K562 (cell line): ENCODE results near the gene IL20. TPM values are rescaled to one million over a fixed set of nuclear protein-coding genes. Genes with fewer than 3 reads are reported as not detected.

Source experiments
- ATAC-seq: fragments of 200-7000 bp; cut with Tn5 transposase; 3 replicates; pipeline ENCODE4 v1.9.1; 2020; ENCODE audit warnings: moderate library complexity
- BruUV-seq: library from RNA; stranded (reverse); fragments of 400-500 nt; replicated peaks from 2 replicates; lab custom pipeline; 2021; lab: Mats Ljungman, UMichigan
- CTCF ChIA-PET: fragments of 300-600 bp; formaldehyde crosslinking; extraction: SDS; loops from one replicate; lab custom pipeline; 2021; ENCODE audit warnings: low intra/inter-chr PET ratio; lab: Yijun Ruan, JAX
- POLR2A ChIA-PET: fragments of 300-600, 350-650 bp; sonication (Branson Sonifier 250); formaldehyde crosslinking; extraction: SDS; loops from one replicate; lab custom pipeline; 2021; ENCODE audit warnings: antibody characterized with exemption, inconsistent platforms; lab: Yijun Ruan, JAX
- DNase-seq, 4 experiments: peaks; one replicate each; pipeline versions ENCODE4 v3.0.0 to v3.0.0-alpha.2; 2011 to 2018; ENCODE audit warnings: low spot score in 3 of 4, mixed read lengths in 3 of 4; ENCODE audit errors: extremely low read depth in 1 of 4
- FAIRE-seq: peaks from 2 replicates; lab custom pipeline; 2011; peaks lifted over from hg19 to GRCh38; lab: Jason Lieb, UNC
- H2AFZ ChIP-seq: 2 replicates; pipeline ENCODE4 v1.6.0; 2011; ENCODE audit warnings: low read depth, low read length, control low read depth, inconsistent platforms
- H3K27ac ChIP-seq: fragments of 200-600 bp; 3 replicates; pipeline ENCODE4 v1.8.0; 2011; ENCODE audit warnings: low read depth, mild to moderate bottlenecking, control low read depth, inconsistent platforms, low read length, moderate library complexity, mixed read lengths; ENCODE audit errors: extremely low read depth
- H3K27me3 ChIP-seq, 2 experiments: fragments of 300-600 bp in 1 of 2; 2 replicates in 1 of 2; 3 replicates in 1 of 2; pipeline versions ENCODE4 v1.6.0 to v1.8.0; 2011; ENCODE audit warnings: inconsistent platforms in 2 of 2, low read length in 2 of 2, mild to moderate bottlenecking in 1 of 2, mixed read lengths in 1 of 2, moderate library complexity in 1 of 2; ENCODE audit not compliant: control insufficient read depth in 2 of 2, insufficient read depth in 2 of 2
- H3K36me3 ChIP-seq: fragments of 300-600 bp; 3 replicates; pipeline ENCODE4 v1.8.0; 2011; ENCODE audit warnings: mild to moderate bottlenecking, low read length, inconsistent platforms; ENCODE audit not compliant: control insufficient read depth, insufficient read depth
- H3K4me1 ChIP-seq, 2 experiments: fragments of 200-600 bp in 1 of 2; replicated peaks in 1 of 2; 2 replicates in 1 of 2; 3 replicates in 1 of 2; pipeline versions ENCODE4 v1.5.1 to v1.8.0; 2011; ENCODE audit warnings: inconsistent platforms in 2 of 2, low read length in 2 of 2, mild to moderate bottlenecking in 1 of 2, mixed read lengths in 1 of 2, moderate library complexity in 1 of 2; ENCODE audit not compliant: control insufficient read depth in 2 of 2, insufficient read depth in 2 of 2
- H3K4me2 ChIP-seq: 2 replicates; pipeline ENCODE4 v1.6.1; 2011; ENCODE audit warnings: low read length, control low read depth, inconsistent platforms, mixed read lengths; ENCODE audit not compliant: insufficient read depth
- H3K4me3 ChIP-seq: fragments of 200-600 bp; sonication (generic), shearing (Covaris generic); 2 replicates; pipeline ENCODE4 v1.5.1; 2016; ENCODE audit warnings: control low read depth, inconsistent platforms
- H3K79me2 ChIP-seq: fragments of 200-600 bp; 3 replicates; pipeline ENCODE4 v1.8.0; 2011; ENCODE audit warnings: low read length, inconsistent platforms; ENCODE audit not compliant: control insufficient read depth, insufficient read depth
- H3K9ac ChIP-seq, 2 experiments: 2 replicates each; pipeline versions ENCODE4 v1.6.0 to v1.6.1; 2011; ENCODE audit warnings: low read depth in 2 of 2, low read length in 2 of 2, control low read depth in 1 of 2, inconsistent platforms in 1 of 2, mild to moderate bottlenecking in 1 of 2, mixed read lengths in 1 of 2; ENCODE audit not compliant: insufficient read depth in 1 of 2
- H3K9me1 ChIP-seq: one replicate; pipeline ENCODE4 v1.6.0; 2011; ENCODE audit warnings: inconsistent platforms, mild to moderate bottlenecking, low read length, moderate library complexity; ENCODE audit not compliant: control insufficient read depth, insufficient read depth
- H3K9me3 ChIP-seq: replicated peaks from 2 replicates; pipeline ENCODE4 v1.5.1; 2011; ENCODE audit warnings: low read depth, low read length, inconsistent platforms; ENCODE audit not compliant: control insufficient read depth, insufficient read depth
- H4K20me1 ChIP-seq: replicated peaks from 2 replicates; pipeline ENCODE4 v1.6.1; 2011; ENCODE audit warnings: low read length, inconsistent platforms, mixed read lengths; ENCODE audit not compliant: control insufficient read depth, insufficient read depth
- ARID1B ChIP-seq: fragments of 450-650 bp; IDR thresholded peaks from 2 replicates; pipeline ENCODE4 v1.6.1; 2016; ENCODE audit warnings: antibody characterized with exemption, mild to moderate bottlenecking, inconsistent platforms
- ATF1 ChIP-seq, 2 experiments: fragments of 450-650 bp in 1 of 2; IDR thresholded peaks; 2 replicates each; pipeline ENCODE4 v1.6.1; 2016; ENCODE audit warnings: missing compliant biosample characterization in 1 of 2, missing genetic modification characterization in 1 of 2
- CBX3 ChIP-seq, 2 experiments: IDR thresholded peaks; 1 replicate in 1 of 2; 2 replicates in 1 of 2; pipeline ENCODE4 v1.6.1; 2012; ENCODE audit warnings: inconsistent platforms in 2 of 2, low read length in 2 of 2, borderline replicate concordance in 1 of 2, control low read depth in 1 of 2
- CHD1 ChIP-seq: fragments of 200-600 bp; sonication (generic); IDR thresholded peaks from one replicate; pipeline ENCODE4 v1.6.1; 2012; ENCODE audit warnings: mild to moderate bottlenecking, moderate library complexity, low read length, inconsistent platforms
- EP300 ChIP-seq: IDR thresholded peaks from 2 replicates; pipeline ENCODE4 v1.6.1; 2012; ENCODE audit warnings: low read length, improper control_type of control experiment
- GABPA ChIP-seq: fragments of 200-800 bp; sonication (Bioruptor generic); conservative IDR thresholded peaks from 2 replicates; pipeline ENCODE4 v1.6.1; 2016; ENCODE audit warnings: low read depth, missing genetic modification characterization, missing compliant biosample characterization
- GABPB2 ChIP-seq: fragments of 250-450 bp; sonication (Bioruptor Pico); conservative IDR thresholded peaks from 2 replicates; pipeline ENCODE4 v1.5.1; 2021; ENCODE audit warnings: mild to moderate bottlenecking
- NFATC3 ChIP-seq: fragments of 450-650 bp; IDR thresholded peaks from 2 replicates; pipeline ENCODE4 v1.6.1; 2017; ENCODE audit warnings: mild to moderate bottlenecking
- NR2C1 ChIP-seq, 2 experiments: fragments of 450-650 bp; IDR thresholded peaks; 2 replicates each; pipeline ENCODE4 v1.6.1; 2017; ENCODE audit warnings: mild to moderate bottlenecking in 2 of 2, antibody characterized with exemption in 1 of 2, inconsistent platforms in 1 of 2, missing compliant biosample characterization in 1 of 2, missing genetic modification characterization in 1 of 2
- RBBP5 ChIP-seq: fragments of 200-600 bp; sonication (generic); IDR thresholded peaks from 2 replicates; pipeline ENCODE4 v1.6.1; 2012; ENCODE audit warnings: borderline replicate concordance, mild to moderate bottlenecking, low read length, control low read depth, inconsistent platforms; ENCODE audit not compliant: insufficient read depth, poor library complexity, severe bottlenecking
- RCOR1 ChIP-seq, 2 experiments: IDR thresholded peaks; 2 replicates each; pipeline ENCODE4 v1.6.1; 2012; ENCODE audit warnings: low read depth in 2 of 2, low read length in 2 of 2, borderline replicate concordance in 1 of 2, improper control_type of control experiment in 1 of 2
- YBX1 ChIP-seq: fragments of 450-650 bp; IDR thresholded peaks from 2 replicates; pipeline ENCODE4 v1.7.1; 2016; ENCODE audit warnings: mild to moderate bottlenecking
- ZEB2 ChIP-seq: fragments of 450-650 bp; IDR thresholded peaks from 2 replicates; pipeline ENCODE4 v1.6.1; 2016
- ZNF354B ChIP-seq: fragments of 250-450 bp; sonication (Bioruptor Pico); IDR thresholded peaks from 2 replicates; pipeline ENCODE4 v1.4.0; 2020
- ZNF561 ChIP-seq: fragments of 450-650 bp; formaldehyde crosslinking; conservative IDR thresholded peaks from 2 replicates; pipeline ENCODE4 v1.4.0; 2020; ENCODE audit warnings: mild to moderate bottlenecking, moderate library complexity
- WGBS: fragments of 100-300 bp; shearing (Covaris generic); methylation state at CpG from one replicate; pipeline ENCODE4 v1.1.6; 2016; ENCODE audit warnings: low coverage, mixed read lengths; ENCODE audit not compliant: insufficient coverage; ENCODE audit errors: missing lambda C conversion rate; 5-methylcytosine and 5-hydroxymethylcytosine counted together
- in situ Hi-C: fragments of 300-500 bp; cut with MboI; formaldehyde crosslinking; loops from 4 replicates; pipeline ENCODE4 v1.15.0; 2018; ENCODE audit warnings: inconsistent platforms, mixed read lengths
- intact Hi-C: fragments of 100-400 bp; cut with micrococcal nuclease; formaldehyde crosslinking; loops from 2 replicates; pipeline ENCODE4 v1.14.2; 2022
- polyA plus RNA-seq, 8 experiments: library from polyadenylated mRNA; depleted of rRNA in 4 of 8; stranded (reverse) in 5 of 8; unstranded in 3 of 8; fragments of >200 nt; fragmentation: Nextera tagmentation in 2 of 8; fragmentation: Illumina TruSeq in 1 of 8; extraction: Ambion mirVana in 2 of 8; extraction: Trizol in 1 of 8; gene quantifications; 2 replicates each; pipeline versions ENCODE4 v1.2.1 to v1.2.3, GENCODE V29; 2011 to 2014; ENCODE audit warnings: inconsistent platforms in 1 of 8, missing spikeins in 1 of 8
- total RNA-seq, 7 experiments: library from RNA; depleted of rRNA in 6 of 7; stranded (reverse); fragments of >200 nt in 6 of 7; fragmentation: Illumina TruSeq in 2 of 7; extraction: Trizol in 2 of 7; gene quantifications; 2 replicates each; pipeline versions ENCODE4 v1.2.1 to v1.2.3, GENCODE V29; 2011 to 2021; ENCODE audit warnings: low replicate concordance in 1 of 7
- TF ChIP-seq, protein P1 (sequence below): fragments of 450-650 bp; formaldehyde crosslinking; IDR thresholded peaks from 2 replicates; pipeline ENCODE4 v1.4.0; 2020; ENCODE audit warnings: mild to moderate bottlenecking, moderate library complexity
- TF ChIP-seq, protein P2 (sequence below), 2 experiments: fragments of 450-650 bp in 1 of 2; sonication (generic) in 1 of 2; formaldehyde crosslinking in 1 of 2; IDR thresholded peaks in 1 of 2; conservative IDR thresholded peaks in 1 of 2; 2 replicates each; pipeline versions ENCODE4 v1.6.1 to v1.8.1; 2016 to 2023; ENCODE audit warnings: mild to moderate bottlenecking in 2 of 2, moderate library complexity in 2 of 2, inconsistent platforms in 1 of 2, missing genetic modification reagents in 1 of 2

The IL20 gene
- total and polyA plus RNA-seq, 9 of the 15 experiments (the other 6 are each of a cell fraction or from before 2014, with no cell fraction given) = not detected

DNA sequence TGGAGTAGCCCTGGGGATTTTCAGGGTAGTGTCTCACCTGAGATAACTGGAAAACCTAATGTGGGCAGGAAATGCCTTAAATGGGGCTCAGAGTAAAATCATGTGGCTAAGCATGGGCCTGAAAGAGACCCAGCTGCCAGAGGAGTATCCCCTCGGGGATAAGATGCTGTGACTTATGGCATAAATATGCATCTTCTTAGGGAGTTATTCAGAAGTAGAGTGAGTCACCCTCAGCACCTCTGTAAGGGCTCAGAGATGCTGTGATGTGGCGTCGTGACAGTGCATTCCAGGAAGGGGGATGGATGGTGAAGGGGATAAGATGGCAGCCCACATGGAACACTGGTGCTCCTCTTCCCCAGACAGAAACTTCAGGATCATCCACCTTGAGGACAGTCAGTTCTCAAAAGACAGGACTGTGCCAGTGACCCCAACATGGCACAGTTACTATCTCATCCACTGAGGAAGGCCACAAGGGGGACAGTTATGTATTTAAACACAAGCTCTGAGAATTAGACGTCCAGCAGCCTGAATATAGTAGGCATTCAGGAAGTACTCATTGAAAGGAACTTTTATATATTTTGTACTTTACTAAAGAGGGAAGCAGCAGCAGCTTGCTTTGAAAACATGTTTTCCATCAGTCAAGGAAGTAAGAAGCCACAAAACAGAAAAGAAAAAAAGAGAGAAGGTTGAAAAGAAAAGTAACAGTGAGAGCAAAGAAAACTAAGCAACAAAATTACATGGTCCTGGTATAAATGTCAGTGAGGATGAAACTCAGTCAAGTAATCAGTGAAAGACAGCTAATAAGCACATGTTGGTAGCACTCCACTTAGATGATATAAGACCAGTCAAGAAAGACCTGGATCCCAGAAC lies 40.1 kb downstream of the IL20 start:
- peak in 1 of 4 experiments; percentile 37 for DNase-seq
- peak overlapping the region; percentile 2; the same call in 1 of the 2 replicates for H2AFZ ChIP-seq
- peaks cover 9 to 18% of the 10 kb centered on the region in 2 experiments; a peak in 4 of 5 replicates for H3K4me1 ChIP-seq
- no peaks in the 10 kb centered on the region for H3K79me2 ChIP-seq
- H4K20me1 ChIP-seq = no peaks in the 10 kb centered on the region
- WGBS = 0% methylated on average over 4 of the region's 4 CpGs
- CTCF ChIA-PET = interaction anchor here (0.5 kb wide), 1 partner anchor 188 kb away, joined by 4 read pairs; no protein-coding TSS in a partner anchor
- POLR2A ChIA-PET = interaction anchor here (0.6 to 2.5 kb wide), 4 partner anchors 11 to 112 kb away, joined by 4 to 7 read pairs (median 4); no protein-coding TSS in a partner anchor
- H3K36me3 ChIP-seq = no peaks in the 10 kb centered on the region
- H3K9me1 ChIP-seq = no peaks in the 10 kb centered on the region
- no peak for FAIRE-seq
- BruUV-seq = no TSS peak
- in situ Hi-C loops = loop anchor here (25.0 kb wide), 1 partner anchor 293 kb away; the partner anchor contains the start of gene EIF2D
- no peak overlapping the region for H3K27ac ChIP-seq
- H3K27me3 ChIP-seq = peaks cover 13 to 50% of the 10 kb centered on the region in 2 experiments
- H3K9ac ChIP-seq = no peak overlapping the region
- ATAC-seq = no peak
- no peak overlapping the region for H3K4me2 ChIP-seq
- no peak overlapping the region for H3K4me3 ChIP-seq
- intact Hi-C loops = no loop called here
- H3K9me3 ChIP-seq = no peaks in the 10 kb centered on the region
- TF ChIP-seq EP300 = no peak
- no peak for TF ChIP-seq NR2C1 (IDR thresholded peaks at IDR 0.05)
- no peak for TF ChIP-seq NR2C1 (tag; IDR thresholded peaks at IDR 0.05)
- TF ChIP-seq, protein P1, sequence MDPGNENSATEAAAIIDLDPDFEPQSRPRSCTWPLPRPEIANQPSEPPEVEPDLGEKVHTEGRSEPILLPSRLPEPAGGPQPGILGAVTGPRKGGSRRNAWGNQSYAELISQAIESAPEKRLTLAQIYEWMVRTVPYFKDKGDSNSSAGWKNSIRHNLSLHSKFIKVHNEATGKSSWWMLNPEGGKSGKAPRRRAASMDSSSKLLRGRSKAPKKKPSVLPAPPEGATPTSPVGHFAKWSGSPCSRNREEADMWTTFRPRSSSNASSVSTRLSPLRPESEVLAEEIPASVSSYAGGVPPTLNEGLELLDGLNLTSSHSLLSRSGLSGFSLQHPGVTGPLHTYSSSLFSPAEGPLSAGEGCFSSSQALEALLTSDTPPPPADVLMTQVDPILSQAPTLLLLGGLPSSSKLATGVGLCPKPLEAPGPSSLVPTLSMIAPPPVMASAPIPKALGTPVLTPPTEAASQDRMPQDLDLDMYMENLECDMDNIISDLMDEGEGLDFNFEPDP = no peak
- TF ChIP-seq YBX1 = no peak
- TF ChIP-seq NFATC3 = no peak
- TF ChIP-seq GABPA (tag) = no peak
- no peak for TF ChIP-seq CHD1
- TF ChIP-seq ATF1 (CRISPR knock-in tag; IDR thresholded peaks at IDR 0.05) = no peak
- TF ChIP-seq ATF1 (tag; IDR thresholded peaks at IDR 0.05) = no peak
- TF ChIP-seq ZNF561 = no peak
- no peak for TF ChIP-seq ZNF354B (CRISPR knock-in tag)
- TF ChIP-seq RCOR1 (IDR thresholded peaks at IDR 0.05; ENCODE audit: borderline replicate concordance in 1 of 2, low read depth in 2 of 2, low read length in 2 of 2) = peak in 1 of 2 experiments; percentile 75; a peak in 2 of 4 replicates
- TF ChIP-seq RBBP5 = no peak
- peak; percentile 18; the same call in 1 of the 2 replicates for TF ChIP-seq ARID1B
- TF ChIP-seq ZEB2 = 0 out of 2 replicates have a peak, but pooled peaks have one; percentile 19
- TF ChIP-seq, protein P2, sequence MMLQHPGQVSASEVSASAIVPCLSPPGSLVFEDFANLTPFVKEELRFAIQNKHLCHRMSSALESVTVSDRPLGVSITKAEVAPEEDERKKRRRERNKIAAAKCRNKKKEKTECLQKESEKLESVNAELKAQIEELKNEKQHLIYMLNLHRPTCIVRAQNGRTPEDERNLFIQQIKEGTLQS (IDR thresholded peaks at IDR 0.05) = peak; percentile 77
- TF ChIP-seq, protein P2 (CRISPR knock-in tag; conservative IDR thresholded peaks at IDR 0.05) = no peak
- TF ChIP-seq CBX3 (IDR thresholded peaks at IDR 0.05; ENCODE audit: borderline replicate concordance in 1 of 2, low read length in 2 of 2) = no peak
- TF ChIP-seq GABPB2 (CRISPR knock-in tag) = no peak
